ENCODE measurements around the gene PPFIA4.

DNA sequence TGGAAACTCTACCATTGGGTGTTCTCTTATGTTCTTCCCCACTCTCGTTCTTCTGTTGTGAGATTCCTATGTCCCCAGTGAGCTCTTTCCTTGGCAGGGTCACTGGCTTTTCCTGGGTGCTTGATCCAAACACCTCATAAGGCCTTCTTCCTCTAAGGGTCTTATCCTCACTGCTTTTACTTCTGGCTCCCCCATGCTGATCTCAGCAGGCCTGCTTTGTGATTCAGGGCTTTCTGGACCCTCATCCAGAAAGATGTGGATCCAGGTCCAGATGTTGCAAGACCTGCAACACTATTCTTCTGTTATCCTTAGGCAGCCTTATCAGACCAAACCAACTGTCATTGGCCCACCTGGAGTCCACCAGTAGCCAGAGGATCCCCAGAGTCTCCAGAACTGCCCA, 70.7 kb downstream of the PPFIA4 start:
- TF ChIP-seq, protein P1, sequence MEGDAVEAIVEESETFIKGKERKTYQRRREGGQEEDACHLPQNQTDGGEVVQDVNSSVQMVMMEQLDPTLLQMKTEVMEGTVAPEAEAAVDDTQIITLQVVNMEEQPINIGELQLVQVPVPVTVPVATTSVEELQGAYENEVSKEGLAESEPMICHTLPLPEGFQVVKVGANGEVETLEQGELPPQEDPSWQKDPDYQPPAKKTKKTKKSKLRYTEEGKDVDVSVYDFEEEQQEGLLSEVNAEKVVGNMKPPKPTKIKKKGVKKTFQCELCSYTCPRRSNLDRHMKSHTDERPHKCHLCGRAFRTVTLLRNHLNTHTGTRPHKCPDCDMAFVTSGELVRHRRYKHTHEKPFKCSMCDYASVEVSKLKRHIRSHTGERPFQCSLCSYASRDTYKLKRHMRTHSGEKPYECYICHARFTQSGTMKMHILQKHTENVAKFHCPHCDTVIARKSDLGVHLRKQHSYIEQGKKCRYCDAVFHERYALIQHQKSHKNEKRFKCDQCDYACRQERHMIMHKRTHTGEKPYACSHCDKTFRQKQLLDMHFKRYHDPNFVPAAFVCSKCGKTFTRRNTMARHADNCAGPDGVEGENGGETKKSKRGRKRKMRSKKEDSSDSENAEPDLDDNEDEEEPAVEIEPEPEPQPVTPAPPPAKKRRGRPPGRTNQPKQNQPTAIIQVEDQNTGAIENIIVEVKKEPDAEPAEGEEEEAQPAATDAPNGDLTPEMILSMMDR (IDR thresholded peaks at IDR 0.05) = no peak
- no peak for TF ChIP-seq POLR2A (IDR thresholded peaks at IDR 0.05)
